Mucosa of rectum (tissue), 2 donors: ENCODE data around the gene SPPL2A.
"Not testable (repeated sequence)": the region's sequence is repeated elsewhere in the genome, so short reads cannot be mapped to it uniquely, and the experiment has no call there.

Experiments
- H3K27ac ChIP-seq, 2 donors: one replicate each; pipeline ENCODE4 v1.7.0; 2013; ENCODE audit warnings: inconsistent platforms in 2 of 2, low read depth in 2 of 2, low read length in 2 of 2
- H3K27me3 ChIP-seq, 2 donors: one replicate each; pipeline ENCODE4 v1.7.0; 2013; ENCODE audit warnings: low read length in 2 of 2; ENCODE audit not compliant: control insufficient read depth in 2 of 2, insufficient read depth in 2 of 2
- H3K36me3 ChIP-seq, 2 donors: one replicate each; pipeline ENCODE4 v1.7.0; 2013; ENCODE audit warnings: low read length in 2 of 2; ENCODE audit not compliant: control insufficient read depth in 2 of 2, insufficient read depth in 2 of 2
- H3K4me1 ChIP-seq, 2 donors: one replicate each; pipeline ENCODE4 v1.7.0; 2013; ENCODE audit warnings: low read length in 2 of 2, mild to moderate bottlenecking in 1 of 2; ENCODE audit not compliant: control insufficient read depth in 2 of 2, insufficient read depth in 2 of 2
- H3K4me3 ChIP-seq, 2 donors: one replicate each; pipeline ENCODE4 v1.7.0; 2013; ENCODE audit warnings: low read length in 2 of 2
- H3K9ac ChIP-seq, 2 donors: one replicate each; pipeline ENCODE4 v1.7.0; 2013; ENCODE audit warnings: low read length in 2 of 2, low read depth in 1 of 2, mild to moderate bottlenecking in 1 of 2
- H3K9me3 ChIP-seq, 2 donors: one replicate each; pipeline ENCODE4 v1.7.0; 2013; ENCODE audit warnings: low read length in 2 of 2; ENCODE audit not compliant: control insufficient read depth in 2 of 2
- donor health status: healthy.
- donor health status: Normal muscosa, but diverticular disease.

SPPL2A gene, protein sequence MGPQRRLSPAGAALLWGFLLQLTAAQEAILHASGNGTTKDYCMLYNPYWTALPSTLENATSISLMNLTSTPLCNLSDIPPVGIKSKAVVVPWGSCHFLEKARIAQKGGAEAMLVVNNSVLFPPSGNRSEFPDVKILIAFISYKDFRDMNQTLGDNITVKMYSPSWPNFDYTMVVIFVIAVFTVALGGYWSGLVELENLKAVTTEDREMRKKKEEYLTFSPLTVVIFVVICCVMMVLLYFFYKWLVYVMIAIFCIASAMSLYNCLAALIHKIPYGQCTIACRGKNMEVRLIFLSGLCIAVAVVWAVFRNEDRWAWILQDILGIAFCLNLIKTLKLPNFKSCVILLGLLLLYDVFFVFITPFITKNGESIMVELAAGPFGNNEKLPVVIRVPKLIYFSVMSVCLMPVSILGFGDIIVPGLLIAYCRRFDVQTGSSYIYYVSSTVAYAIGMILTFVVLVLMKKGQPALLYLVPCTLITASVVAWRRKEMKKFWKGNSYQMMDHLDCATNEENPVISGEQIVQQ

DNA sequence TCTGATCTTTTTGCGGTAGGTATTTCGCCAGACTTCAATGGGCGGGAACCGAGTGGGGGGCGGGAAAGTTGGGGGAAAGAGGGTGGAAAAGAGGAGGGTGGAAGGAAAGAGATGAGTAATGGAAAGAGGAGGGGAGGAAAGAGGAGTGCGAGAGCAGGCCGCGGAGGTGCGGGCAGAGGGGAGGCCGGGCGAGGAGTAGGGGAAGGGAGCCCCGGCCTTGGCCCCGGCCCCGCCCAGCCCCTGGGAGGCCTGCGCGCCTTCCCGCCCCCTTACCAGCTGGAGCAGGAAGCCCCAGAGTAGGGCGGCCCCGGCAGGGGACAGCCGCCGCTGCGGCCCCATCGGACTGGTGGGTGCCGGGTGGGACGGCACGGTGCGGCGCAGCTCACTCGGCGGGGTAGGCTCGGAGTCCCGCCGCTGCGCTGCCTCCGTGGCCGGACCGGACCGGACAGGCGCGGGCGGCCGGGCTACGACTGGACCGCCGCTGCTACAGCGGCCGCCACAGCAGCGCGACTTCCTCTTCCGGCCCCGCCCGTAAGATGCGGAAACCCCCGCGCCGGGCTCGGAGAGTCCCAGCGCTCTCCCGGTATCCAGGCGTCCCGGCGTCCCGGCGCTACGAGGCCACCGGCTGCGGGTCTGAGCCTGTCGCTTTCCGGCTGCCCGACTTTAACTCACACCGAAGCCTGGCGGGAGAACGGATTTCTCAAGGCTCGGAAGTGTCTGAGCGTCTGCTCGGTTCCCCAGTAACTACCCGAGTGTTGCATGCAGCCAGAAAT, at the start of gene SPPL2A:
SPPL2A (minus strand) TSS at position 512 of the 773 bp plus-strand sequence; CDS start at position 339, 173 bp downstream.
- no peaks in the 10 kb centered on the region for H3K27me3 ChIP-seq
- peaks cover 4 to 20% of the 10 kb centered on the region in 2 donors for H3K4me1 ChIP-seq
- H3K9ac ChIP-seq, result peak within 1 kb of the TSS; percentile 89 to 91
- peak within 1 kb of the TSS; percentile 97 to 98 for H3K27ac ChIP-seq
- H3K36me3 ChIP-seq, result no peaks in the 10 kb centered on the region
- no peaks in the 10 kb centered on the region for H3K9me3 ChIP-seq
- H3K4me3 ChIP-seq, result peak within 1 kb of the TSS; percentile 80 to 93

DNA sequence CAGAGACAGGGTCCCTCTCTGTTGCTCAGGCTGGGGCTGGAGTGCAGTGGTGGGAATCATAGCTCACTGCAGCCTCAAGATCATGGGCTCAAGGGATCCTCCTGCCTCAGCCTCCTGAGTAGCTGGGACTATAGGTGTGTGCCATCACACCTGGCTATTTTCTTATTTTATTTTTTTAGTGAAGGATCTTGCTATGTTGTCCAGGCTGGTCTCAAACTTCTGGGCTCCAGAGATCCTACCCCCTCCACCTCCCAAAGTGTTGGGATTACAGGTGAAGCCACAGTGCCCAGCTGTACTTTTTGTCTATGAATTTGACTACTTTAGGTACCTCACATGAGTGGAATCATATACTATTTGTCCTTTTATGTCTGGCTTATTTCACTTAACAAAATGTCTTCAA, 49.1 kb upstream of the SPPL2A start:
- no peak overlapping the region for H3K4me3 ChIP-seq
- H3K4me1 ChIP-seq, result no peaks in the 10 kb centered on the region
- no peaks in the 10 kb centered on the region for H3K27me3 ChIP-seq
- no peak overlapping the region for H3K27ac ChIP-seq
- H3K9ac ChIP-seq, result no peak overlapping the region
- H3K36me3 ChIP-seq, result no peaks in the 10 kb centered on the region
- H3K9me3 ChIP-seq, result no peaks in the 10 kb centered on the region

DNA sequence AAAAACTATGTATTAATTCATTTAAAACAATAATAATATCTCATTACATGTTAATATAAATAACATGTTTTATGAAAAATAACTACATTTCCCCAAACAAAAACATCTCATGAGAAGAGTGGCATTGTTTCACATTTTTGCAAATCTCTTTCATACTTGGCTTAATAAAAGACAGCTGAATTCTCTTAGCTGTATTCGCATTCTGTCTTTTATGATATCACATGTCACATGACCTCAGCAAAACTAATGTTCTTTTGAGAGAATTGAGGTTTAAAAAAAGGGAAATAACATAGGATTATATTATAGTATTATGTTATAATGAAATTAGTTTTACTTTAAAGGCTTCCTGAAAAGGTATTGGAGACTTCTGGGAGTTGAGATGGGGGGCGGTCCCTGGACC, 48.4 kb upstream of the SPPL2A start:
- Histone ChIP-seq H3K4me1 (no peaks in the 10 kb centered on the region), H3K9me3 (no peaks in the 10 kb centered on the region), H3K9ac (no peak overlapping the region), H3K27me3 (no peaks in the 10 kb centered on the region), H3K27ac (no peak overlapping the region), H3K4me3 (no peak overlapping the region), H3K36me3 (no peaks in the 10 kb centered on the region)

DNA sequence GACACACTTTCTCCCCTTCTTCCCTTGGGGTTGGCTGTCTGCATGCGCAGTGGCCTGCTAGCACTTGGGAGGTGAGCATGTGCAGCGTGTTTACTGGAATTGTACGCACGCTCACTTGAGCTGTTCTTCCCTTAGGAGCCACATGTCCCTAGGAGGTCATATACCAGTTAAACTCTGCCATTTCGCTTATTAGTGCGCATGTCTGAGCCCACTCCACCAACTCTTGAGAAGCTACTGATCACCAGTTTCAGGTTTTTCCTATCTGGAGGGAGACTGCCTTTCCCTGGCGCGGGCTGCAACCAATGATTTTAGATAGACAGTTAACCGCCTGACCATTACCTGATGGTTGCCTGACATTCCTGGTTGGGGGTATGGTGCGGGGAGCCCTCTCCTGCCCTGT, 47.6 kb upstream of the SPPL2A start:
- Histone ChIP-seq H3K36me3 (no peaks in the 10 kb centered on the region), H3K4me3 (no peak overlapping the region), H3K27ac (no peak overlapping the region), H3K4me1 (no peaks in the 10 kb centered on the region), H3K9me3 (no peaks in the 10 kb centered on the region), H3K9ac (no peak overlapping the region), H3K27me3 (no peaks in the 10 kb centered on the region)

DNA sequence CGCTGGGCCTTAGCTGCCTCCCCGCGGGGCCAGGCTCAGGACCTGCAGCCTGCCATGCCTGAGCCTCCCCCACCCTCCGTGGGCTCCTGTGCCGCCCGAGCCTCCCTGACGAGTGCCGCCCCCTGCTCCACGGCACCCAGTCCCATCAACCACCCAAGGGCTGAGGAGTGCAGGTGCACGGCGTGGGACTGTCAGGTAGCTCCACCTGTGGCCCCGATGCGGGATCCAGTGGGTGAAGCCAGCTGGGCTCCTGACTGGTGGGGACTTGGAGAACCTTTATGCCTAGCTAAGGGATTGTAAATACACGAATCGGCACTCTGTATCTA, 46.6 kb upstream of the SPPL2A start:
- not testable (repeated sequence) for H3K27ac ChIP-seq, H3K36me3 ChIP-seq, H3K9me3 ChIP-seq, H3K4me3 ChIP-seq, H3K4me1 ChIP-seq, H3K27me3 ChIP-seq, H3K9ac ChIP-seq

DNA sequence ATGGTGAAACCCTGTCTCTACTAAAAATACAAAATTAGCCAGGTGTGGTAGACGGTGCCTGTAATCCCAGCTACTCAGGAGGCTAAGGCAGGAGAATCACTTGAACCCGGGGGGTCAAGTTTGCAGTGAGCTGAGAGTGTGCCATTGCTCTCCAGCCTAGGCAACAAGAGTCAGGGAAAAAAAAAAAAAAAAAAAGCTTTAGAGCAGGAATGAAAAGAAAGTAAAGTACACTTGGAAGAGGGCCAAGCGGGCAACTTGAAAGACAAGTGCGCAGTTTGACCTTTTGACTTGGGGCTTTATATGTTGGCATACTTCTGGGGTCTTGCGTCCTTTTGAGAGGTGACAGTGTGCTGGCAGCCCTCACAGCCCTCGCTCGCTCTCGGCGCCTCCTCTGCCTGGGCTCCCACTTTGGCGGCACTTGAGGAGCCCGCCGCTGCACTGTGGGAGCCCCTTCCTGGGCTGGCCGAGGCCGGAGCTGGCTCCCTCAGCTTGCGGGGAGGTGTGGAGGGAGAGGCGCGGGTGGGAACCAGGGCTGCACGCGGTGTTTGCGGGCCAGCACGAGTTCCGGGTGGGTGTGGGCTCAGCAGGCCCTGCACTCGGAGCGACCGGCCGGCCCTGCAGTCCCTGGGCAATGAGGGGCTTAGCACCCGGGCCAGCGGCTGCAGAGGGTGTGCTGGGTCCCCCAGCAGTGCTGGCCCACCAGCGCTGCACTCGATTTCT, 46.1 kb upstream of the SPPL2A start:
- H3K27ac ChIP-seq, H3K9ac ChIP-seq, H3K4me1 ChIP-seq, H3K27me3 ChIP-seq, H3K9me3 ChIP-seq, H3K36me3 ChIP-seq, H3K4me3 ChIP-seq: not testable (repeated sequence)

GRCh38 chr15:50810128-50810527, 44.6 kb upstream of the SPPL2A start:
- H3K4me3 ChIP-seq, result no peak overlapping the region
- no peaks in the 10 kb centered on the region for H3K4me1 ChIP-seq
- H3K9ac ChIP-seq, result no peak overlapping the region
- no peaks in the 10 kb centered on the region for H3K27me3 ChIP-seq
- no peak overlapping the region for H3K27ac ChIP-seq
- H3K36me3 ChIP-seq, result no peaks in the 10 kb centered on the region
- no peaks in the 10 kb centered on the region for H3K9me3 ChIP-seq

- Histone ChIP-seq H3K9ac (no peak overlapping the region), H3K4me1 (peaks cover 0 to 2% of the 10 kb centered on the region in 2 donors), H3K27ac (no peak overlapping the region), H3K27me3 (no peaks in the 10 kb centered on the region), H3K4me3 (no peak overlapping the region), H3K9me3 (no peaks in the 10 kb centered on the region), H3K36me3 (no peaks in the 10 kb centered on the region)
Measured at GRCh38 chr15:50808728-50809127, 43.2 kb upstream of the SPPL2A start.

- H3K36me3 ChIP-seq, result no peaks in the 10 kb centered on the region
- H3K4me3 ChIP-seq, result no peak overlapping the region
- peak overlapping the region in 1 of 2 donors; percentile 15 for H3K27ac ChIP-seq
- no peaks in the 10 kb centered on the region for H3K27me3 ChIP-seq
- H3K9ac ChIP-seq, result no peak overlapping the region
- peaks cover 3 to 15% of the 10 kb centered on the region in 2 donors for H3K4me1 ChIP-seq
- H3K9me3 ChIP-seq, result no peaks in the 10 kb centered on the region
Measured at GRCh38 chr15:50803479-50804180, 38.1 kb upstream of the SPPL2A start.
